Activated CD4-positive, CD25-positive, alpha-beta regulatory T cell treated with anti-CD3 and anti-CD28 coated beads, Interleukin-2, amount 50 U/mL, for 24 hours (primary cell): Measurements from ENCODE around the gene TEAD1.

Experiments
- ATAC-seq, 2 donors: fragments of 150-1000 bp; cut with Tn5 transposase; one replicate each; pipeline ENCODE4 v1.10.0; 2021; ENCODE audit warnings: mild to moderate bottlenecking in 1 of 2, moderate library complexity in 1 of 2

The TEAD1 gene

DNA sequence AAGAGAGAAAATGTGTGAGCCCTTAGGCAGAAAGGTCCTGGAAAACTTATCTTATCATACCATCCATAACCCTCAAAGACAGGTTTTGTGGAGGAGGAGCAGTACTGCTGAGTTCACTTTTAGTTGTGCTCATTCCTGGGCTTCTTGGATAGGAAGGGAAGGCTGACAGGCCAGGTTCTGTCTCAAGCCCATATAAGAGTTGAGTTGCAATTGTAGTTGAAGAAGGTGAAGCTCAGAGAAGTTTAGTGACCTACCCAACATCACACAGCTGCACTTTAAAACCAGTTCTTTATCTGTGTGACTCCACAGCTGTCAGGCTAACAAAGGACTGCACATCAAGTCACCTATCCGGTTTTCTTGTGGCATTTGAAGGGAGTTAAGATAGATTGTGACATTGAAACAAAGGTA is 13.0 kb downstream of the TEAD1 start:
- ATAC-seq: no peak

DNA sequence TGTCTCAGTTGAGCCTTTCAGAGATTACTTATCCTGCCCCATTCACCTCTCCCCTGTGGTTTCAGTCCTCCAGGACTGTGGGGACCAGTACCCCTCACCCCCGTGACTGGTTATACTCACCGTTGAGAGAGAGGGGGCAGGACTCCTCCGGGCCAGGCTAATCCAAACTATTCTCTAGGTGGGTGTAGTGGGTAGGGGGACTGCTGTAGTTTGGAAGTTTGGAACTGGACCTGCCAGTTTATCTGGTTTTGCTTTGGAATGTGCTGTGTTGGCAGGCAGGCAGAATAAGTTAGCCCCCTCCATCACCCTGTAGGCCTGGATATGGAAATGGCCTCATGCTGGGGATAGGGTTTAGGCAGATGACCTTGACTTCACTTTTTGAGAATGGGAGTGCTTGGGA is 13.5 kb downstream of the TEAD1 start:
- no peak for ATAC-seq

- ATAC-seq: no peak
Measured at GRCh38 chr11:12689029-12689755, 15.0 kb downstream of the TEAD1 start.

GRCh38 chr11:12690663-12691062 is 16.4 kb downstream of the TEAD1 start:
- ATAC-seq: no peak

GRCh38 chr11:12691473-12691872 is 17.3 kb downstream of the TEAD1 start:
- no peak for ATAC-seq

DNA sequence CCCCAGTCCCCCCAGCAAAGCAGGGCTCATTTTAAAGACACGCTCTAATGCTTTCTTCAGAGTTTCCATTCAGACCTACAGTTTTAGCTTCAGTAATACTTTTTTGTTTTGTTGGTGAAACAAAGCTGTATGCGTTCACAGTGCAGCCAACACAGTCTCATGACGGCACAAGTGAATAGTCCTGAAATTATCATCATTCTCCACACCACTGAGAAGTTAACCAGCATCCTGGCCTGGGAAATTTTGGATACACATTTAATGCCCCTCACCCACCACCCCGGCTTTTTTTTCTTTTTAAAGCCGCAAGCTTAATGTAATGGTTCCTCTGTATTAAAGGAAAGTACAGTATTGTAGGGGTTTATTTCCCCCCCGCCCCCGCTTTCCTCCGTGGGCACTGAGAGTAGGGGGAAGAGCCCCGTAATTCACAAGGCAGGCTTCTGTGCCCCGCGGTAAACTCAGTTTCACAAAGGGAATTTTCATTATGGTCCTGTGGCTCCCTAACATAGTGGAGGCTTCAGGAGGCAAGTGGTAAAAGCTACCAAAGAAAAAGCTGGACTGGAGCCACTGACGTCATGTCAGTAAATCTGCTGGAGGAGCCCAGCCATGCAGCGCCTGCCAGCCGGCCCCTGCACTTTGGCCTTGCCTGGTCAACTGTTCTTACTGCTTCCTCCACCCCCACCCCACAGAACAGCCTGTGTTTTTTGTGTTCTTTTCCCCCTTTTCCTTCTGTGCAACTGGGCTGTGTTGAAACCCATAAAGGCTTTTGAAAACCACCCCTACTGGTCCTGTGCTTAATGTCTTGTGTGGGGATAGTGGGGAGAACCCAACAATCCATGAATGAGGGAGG is 18.2 kb downstream of the TEAD1 start:
- ATAC-seq: no peak

- no peak for ATAC-seq
Measured at GRCh38 chr11:12693094-12693478, 18.9 kb downstream of the TEAD1 start.

DNA sequence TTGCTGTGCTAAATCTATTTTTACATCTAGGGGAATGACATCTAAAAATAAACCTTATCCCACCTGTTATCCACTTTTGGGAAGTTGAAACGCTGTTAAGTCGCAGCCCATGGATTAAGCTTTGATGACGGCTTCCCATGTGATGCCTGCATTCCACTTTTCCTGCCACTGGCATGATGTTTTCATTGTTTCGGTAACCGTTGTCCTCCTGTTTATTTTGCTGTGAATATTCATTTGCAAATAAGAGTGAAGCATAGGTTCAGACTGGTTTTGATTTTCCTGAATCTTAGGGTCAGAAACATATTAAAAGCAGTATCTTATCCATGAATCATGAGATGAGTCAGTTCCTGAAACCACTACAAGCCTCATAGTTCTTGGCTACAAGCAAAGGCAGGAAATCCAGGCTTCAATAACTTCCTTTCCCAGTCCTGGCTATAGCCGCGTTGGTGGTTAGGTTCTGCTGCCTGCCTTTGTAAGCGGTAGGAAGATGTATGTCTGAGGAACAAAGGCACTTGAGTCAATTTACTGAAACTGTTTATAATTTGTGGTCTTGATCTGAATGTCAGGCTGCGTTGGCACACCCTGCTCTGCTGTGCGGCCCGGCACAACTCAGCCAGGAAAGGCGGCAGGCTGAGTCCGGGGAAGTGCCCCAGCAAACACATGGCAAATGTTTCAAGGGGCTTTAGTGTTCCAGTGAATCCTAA is 19.4 kb downstream of the TEAD1 start:
- no peak for ATAC-seq

- ATAC-seq: no peak
Measured at GRCh38 chr11:12694183-12694531, 19.9 kb downstream of the TEAD1 start.

GRCh38 chr11:12695221-12695794 is 21.1 kb downstream of the TEAD1 start:
- ATAC-seq: no peak

DNA sequence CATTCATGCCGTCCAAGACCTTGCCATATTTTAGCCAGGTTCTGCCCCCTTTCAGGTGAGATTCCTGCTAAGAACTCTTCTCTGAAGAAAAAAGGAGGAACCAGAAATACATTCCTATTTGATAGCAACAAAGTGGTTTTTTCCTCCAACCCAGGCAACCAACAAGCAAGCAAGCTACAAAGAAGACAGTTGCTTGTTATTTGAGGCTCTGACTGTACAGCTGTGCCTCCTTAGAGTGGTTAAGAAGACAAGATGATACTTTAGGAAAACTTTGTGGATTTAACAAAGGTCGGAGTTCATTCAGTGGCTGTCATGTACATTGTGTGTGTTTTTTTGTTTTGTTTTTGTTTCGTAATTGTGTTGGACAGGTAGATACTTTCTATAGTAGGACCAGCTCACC is 21.7 kb downstream of the TEAD1 start:
- no peak for ATAC-seq

DNA sequence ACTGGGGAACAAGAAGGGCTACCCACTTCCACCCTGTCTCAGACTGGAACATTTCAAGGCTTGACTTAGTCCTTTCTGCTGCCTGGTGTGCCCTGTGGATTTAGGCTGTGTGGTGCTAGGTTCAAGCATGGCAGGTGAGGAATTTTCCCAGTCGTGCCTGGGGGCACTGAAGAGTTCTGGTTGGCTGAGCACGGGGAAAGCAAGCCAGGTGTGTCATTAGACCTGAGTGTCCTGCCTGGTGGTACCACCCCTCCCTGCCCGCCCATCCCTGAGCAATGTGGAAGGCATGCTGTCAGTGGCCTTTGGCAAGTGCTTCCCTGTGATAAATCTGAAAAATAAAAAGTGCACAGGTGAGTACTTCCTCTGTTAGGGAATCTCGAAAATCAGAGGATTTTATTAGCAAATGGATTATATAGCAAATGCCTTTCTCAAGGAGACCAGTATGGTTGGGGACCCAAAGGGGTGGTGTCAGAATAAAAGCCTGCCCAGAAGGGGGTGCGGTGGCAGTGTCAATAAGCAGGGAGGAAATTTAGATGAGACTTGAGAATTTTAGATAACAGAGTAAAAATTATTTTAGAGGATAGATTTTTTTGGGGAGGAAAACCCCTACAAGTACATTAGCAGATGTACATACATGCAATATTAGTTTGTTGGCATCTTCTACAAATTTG is 22.8 kb downstream of the TEAD1 start:
- ATAC-seq: no peak

DNA sequence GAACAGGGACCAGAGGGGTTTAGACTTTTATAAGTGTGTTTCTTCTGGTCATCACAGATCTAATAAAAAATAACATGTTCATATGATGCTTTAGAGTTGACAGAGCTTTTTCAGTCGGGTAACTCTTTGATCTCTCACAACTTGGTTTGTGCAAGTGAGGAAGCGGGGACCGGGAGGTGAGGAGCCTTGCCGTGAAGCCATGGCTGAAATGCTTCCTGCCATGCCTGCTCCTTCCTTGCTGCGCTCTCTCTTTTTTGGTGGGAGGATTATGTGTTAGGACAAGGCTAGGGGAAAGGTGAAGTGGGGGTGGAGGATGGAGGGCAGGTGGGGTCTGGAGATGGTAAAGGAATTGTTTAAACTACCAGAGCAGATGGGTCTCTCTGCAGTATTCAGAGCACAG is 23.8 kb downstream of the TEAD1 start:
- ATAC-seq: no peak

- no peak for ATAC-seq
Measured at GRCh38 chr11:12701811-12702592, 27.8 kb downstream of the TEAD1 start.

DNA sequence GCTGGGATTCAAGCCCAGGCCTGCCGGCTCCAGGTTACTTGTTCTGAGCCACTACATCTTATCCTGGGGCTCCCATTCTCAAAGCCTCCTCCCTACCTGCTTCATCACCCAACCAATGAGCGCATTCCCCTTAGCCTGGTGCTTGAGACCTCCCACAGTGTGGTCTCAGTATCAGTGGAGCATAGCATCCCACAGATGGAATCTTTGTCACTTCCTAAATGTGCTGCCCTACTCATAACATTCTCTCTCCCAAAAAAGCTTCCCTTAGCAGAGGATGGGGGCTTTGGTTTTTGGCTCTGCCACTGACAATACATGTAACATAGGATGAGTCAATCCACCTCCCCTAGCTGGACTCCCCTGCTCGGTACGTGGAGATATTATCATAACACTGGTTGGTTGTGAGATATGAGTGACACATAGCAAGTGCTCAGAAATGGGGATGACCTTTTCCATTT is 28.8 kb downstream of the TEAD1 start:
- ATAC-seq: no peak

DNA sequence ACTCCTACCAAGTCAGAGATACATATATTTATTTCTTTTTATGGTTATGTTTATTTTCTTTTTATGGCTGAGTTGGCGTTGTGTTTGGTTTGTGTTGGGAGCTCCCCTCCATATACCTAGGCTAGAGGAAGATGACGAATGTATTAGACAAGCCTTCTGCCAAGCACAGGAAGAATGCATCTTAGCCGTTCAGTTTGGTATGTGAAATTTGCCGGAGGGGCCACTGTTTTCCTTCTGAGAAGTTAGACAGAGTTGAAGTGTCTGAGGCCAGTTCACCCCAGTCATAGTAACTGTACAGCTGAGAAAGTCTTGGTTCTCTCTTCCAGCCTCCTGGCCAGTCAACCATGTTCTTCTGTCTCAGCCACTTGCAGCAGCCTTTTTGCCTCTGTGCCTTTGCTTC is 29.8 kb downstream of the TEAD1 start:
- no peak for ATAC-seq

- ATAC-seq: no peak
Measured at GRCh38 chr11:12705874-12706273, 31.7 kb downstream of the TEAD1 start.

- ATAC-seq: no peak
Measured at GRCh38 chr11:12706545-12707499, 32.6 kb downstream of the TEAD1 start.

DNA sequence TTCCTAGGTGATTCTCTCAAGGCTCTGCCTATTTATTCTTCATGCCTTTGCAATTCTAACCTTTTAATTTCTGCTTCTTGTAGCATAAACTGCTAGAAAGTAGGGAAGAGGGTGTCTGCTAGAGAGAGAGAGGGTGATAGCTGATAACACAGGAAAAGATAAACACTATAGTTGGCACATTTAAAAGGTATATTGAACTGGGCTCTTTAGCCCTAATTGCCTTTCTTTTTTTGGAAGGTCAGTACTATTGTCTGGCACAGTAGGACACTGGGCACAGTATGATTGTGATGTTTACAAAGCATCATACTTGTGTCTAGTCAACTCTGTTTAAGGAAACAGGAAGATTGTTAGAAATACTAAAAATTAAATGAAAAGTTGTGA is 33.3 kb downstream of the TEAD1 start:
- ATAC-seq: no peak

GRCh38 chr11:12711496-12711895 is 37.3 kb downstream of the TEAD1 start:
- ATAC-seq: no peak

DNA sequence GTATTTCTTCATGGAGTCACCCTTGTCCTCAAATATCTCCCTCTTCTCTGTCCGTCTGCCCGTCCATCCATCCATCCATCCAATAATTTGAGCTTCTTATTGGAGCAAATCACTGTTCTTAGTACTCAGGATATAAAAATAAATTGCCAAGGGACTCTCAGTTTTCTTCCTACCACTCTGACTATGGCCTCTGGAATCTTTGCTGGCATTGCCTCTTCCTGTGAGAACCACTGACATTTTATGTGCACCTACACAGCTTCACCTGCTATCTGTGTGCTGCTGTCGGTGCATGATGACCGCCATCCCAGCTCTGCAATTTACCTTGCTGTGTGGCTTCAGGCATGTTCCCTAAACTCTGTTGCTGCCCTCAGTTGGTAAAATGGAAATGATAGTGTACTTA is 37.9 kb downstream of the TEAD1 start:
- no peak for ATAC-seq
